NCI-H226 (cell line): ENCODE measurements around the gene RMDN2.
A peak's percentile ranks its signal among the peaks of the same experiment; 100 is the strongest.
"Not testable (repeated sequence)": the region's sequence is repeated elsewhere in the genome, so short reads cannot be mapped to it uniquely, and the experiment has no call there.

Experiments used
- DNase-seq: peaks from one replicate; pipeline ENCODE4 v3.0.0-alpha.2; 2015

Gene RMDN2

DNA sequence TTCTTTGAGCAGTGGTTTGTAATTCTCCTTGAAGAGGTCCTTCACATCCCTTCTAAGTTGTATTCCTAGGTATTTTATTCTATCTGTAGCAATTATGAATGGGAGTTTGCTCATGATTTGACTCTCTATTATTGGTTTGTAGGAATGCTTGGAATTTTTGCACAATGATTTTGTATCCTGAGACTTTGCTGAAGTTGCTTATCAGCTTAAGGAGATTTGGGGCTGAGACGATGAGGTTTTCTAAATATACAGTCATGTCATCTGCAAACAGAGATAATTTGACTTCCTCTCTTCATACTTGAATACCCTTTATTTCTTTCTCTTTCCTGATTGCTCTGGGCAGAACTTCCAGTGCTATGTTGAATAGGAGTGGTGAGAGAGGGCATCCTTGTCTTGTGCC, 12.5 kb downstream of the RMDN2 start:
- DNase-seq: peak; percentile 35

- DNase-seq: not testable (repeated sequence)
These were observed 16.2 kb downstream of the RMDN2 start for GRCh38 chr2:37941267-37941666.

DNA sequence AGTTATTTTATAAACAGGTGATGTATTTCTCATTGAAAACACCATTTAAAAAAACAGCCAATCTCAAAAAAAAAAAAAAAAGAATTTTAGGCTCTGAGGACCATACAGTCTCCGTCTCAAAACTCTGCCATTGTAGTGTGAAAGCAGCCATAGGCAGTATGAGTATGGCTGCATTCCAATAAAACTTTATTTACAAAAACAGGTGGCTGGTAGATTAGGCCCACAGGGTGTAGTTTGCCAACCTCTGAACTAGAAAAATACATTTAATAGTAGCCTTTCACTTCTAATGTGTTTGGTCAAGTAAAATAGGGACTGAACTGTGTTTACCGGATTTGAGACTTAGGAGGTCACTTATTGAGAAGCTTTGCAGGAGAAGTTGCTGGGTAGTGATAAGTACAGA, 19.2 kb downstream of the RMDN2 start:
- DNase-seq: no peak

DNA sequence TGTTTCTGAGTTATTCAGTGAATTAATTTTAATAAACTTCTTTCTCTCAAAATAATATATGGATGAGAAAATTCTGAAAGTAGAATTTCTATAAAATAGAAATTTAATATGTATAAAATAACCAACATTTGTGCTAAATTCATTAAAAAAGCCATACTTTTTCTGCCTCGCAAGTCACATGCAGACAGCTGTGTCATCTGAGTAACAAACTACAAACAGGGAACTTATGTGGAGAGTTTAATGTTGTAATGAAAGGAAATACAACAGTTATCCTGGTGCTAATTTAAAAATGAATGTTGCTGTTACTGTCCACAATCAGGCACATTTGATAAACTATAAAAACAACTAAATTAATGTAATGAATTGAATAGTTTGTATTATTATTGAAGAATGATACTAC, 22.2 kb downstream of the RMDN2 start:
- DNase-seq: no peak

GRCh38 chr2:37962018-37962739, 37.1 kb downstream of the RMDN2 start:
- DNase-seq: not testable (repeated sequence)

GRCh38 chr2:37962740-37963121, 37.6 kb downstream of the RMDN2 start:
- DNase-seq: not testable (repeated sequence)

- not testable (repeated sequence) for DNase-seq
These were observed 38.8 kb downstream of the RMDN2 start for GRCh38 chr2:37963901-37964300.

- no peak for DNase-seq
These were observed 41.2 kb downstream of the RMDN2 start for GRCh38 chr2:37966326-37966725.

DNA sequence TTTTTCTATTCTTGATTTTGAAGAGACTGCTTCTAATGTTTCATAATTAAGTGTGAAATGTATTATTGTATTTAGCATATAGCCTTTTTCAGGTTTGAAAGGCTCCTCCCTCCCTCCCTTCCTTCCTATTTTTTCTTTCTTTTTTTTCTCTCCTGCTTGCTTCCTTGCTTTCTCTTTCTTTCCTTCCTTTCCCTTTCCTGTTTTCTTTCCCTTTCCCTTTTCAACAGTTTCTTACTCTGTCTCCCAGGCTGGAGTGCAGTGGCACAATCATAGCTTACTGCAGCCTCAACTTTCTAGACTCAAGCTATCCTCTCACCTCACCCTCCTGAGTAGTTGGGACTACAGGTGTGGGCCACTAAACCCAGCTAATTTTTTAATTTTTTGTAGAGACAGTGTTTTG, 44.6 kb downstream of the RMDN2 start:
- DNase-seq: no peak

- DNase-seq: no peak
These were observed 46.9 kb downstream of the RMDN2 start for GRCh38 chr2:37971971-37972370.

- DNase-seq: no peak
These were observed 48.7 kb downstream of the RMDN2 start for GRCh38 chr2:37973615-37974353.

DNA sequence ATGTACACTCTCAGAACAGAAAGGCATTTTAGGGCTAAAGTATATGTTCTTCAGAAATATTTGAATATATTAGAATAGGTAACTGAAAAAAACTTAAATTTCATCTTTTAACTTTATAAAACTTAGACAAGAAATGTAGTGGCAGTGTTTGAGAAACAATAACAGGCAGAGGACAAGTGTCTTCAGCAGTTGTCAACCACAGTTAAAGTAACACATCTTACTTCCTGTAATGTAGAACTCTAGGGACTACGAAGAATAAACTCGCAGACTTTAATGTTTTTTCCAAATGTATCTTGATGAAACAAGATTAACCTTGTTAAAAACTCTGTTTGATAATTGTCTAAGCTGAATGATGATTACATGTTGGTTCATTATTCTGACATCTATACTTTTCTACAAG, 50.7 kb downstream of the RMDN2 start:
- no peak for DNase-seq

GRCh38 chr2:37976411-37976810, 51.3 kb downstream of the RMDN2 start:
- DNase-seq: no peak

DNA sequence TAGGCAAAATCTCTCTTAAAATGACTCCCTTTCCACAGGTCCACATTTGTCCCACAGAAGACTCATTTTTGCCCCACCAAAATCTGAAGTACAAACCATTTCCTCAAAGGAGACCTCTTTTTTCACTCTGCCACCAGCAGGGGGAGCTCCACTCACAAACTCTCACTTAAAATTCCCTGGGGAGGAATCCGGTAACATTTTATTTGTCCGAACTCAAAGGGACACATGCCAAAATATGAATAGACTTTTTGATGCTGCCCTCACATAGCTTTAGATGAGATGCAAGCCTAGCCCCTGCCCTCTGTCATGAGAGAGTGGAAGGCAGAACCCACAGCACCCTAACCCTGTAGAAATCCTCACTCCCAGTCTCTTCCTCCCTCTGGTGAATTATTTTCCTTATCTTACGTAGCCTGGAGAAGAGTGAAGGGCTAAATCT, 57.1 kb downstream of the RMDN2 start:
- DNase-seq: peak; percentile 22

DNA sequence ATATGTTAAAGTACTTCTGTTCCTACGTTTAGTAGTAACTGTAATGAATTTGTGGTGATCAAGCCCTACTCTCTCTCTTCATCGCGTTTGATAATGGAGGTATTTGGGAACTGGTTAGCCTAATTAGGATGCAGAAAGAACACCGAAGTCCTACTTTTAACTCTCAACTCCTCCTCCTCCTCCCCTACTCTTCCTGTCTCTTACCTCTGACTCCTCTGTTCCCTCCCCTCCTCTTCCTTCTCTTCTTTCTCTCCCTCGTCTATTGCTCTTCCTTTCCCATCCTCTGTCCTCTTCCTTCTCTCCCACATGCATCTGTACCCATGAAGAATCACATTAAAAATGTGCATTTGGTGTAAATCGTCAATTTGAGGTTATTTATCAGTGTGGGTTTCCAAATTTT, 57.8 kb downstream of the RMDN2 start:
- DNase-seq: no peak

DNA sequence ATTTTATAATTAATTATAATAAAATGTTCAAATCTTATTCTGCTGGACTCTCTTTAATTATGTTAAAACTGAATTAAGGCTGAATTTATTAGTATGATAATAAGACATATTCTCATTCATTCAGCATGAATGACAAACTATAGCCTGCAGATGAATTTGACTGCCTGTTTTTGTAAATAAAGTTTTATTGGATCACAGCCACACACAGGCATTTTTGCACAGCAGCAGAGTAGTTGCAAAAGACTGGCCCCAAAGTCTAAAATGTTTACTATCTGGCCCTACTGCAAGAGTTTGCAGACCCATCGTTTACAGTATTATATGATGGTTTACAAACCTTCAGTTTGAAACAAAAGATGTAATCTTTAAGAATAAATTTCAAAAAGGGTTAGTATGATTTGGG, 58.6 kb downstream of the RMDN2 start:
- no peak for DNase-seq

DNA sequence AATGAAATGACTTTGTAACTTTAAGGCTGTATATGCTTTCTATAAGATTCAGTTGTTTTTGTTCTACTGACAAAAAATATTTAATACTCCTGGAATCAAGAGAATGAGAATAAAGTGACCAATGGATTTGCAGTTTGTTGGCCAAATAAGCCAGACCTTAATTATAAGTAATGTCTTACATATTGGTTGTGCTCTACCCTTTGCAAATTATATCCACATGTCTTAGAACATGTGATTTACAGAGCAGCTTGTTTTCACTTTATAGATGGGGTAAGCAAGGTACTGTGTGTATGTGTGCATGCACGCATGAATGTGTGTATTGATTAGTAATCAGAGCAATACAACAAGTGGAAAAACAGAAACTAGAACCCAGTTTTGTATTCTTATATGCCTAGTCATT, 59.1 kb downstream of the RMDN2 start:
- DNase-seq: no peak

GRCh38 chr2:37984589-37984988, 59.5 kb downstream of the RMDN2 start:
- DNase-seq: no peak

DNA sequence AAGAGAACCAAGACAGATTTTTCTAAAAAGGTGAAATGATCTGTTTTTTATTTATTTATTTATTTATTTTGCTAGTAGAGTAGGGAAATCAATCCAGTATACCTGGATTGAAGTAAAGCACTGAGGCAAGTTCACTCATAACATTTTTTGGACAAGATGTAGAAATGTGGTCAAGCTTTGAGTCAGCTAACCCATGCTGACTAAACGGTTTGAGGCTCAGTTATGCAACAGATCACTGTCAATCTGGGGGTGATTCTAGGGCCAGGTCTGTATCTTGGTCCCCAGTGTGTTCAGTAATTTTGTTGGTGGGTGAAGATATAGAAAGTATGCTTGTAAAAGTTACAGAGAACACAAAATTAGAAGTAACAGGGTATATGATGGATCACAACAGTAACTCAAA, 60.2 kb downstream of the RMDN2 start:
- peak; percentile 80 for DNase-seq

GRCh38 chr2:37987098-37987775, 62.1 kb downstream of the RMDN2 start:
- no peak for DNase-seq

DNA sequence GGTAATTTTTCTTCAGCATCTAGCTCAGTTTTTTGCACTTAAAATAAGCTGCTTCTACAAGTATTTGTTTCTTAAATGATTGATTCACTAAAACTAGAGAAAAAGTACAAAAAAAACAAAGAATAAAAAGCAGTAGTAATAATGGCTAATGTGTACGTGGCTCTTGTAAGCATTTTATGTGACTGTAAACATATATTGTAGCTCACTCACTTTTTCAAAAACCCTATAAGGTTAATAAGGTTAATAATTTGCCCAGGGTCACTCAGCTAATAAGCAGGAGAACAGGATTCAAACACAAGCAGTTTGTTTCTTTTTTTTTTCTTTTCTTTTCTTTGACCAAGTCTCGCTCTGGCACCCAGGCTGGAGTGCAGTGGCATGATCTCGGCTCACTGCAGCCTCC, 67.5 kb downstream of the RMDN2 start:
- DNase-seq: no peak

DNA sequence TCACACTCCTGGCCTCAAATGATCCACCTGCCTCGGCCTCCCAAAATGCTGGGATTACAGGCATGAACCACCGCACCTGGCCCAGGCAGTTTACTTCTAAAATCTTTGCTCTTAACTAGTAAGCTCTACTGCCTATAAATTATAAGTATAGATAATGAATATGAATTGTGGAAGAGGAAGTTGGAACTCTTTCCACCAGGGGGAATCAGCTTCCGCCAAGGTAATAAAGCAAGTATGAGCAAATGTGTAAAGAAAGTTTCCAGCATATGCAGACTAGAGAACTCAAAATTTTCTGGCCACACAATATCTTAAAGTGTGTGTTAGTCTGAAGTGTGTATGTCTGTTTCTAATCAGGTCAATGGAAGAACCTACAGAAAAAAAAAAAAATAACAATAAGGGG, 68.1 kb downstream of the RMDN2 start:
- no peak for DNase-seq

- no peak for DNase-seq
These were observed 72.5 kb downstream of the RMDN2 start for GRCh38 chr2:37997629-37998028.
